Loucy (cell line): ENCODE measurements around the gene FMO3.

Experiments used
- EZH2phosphoT487 ChIP-seq: fragments of 200-600 bp; IDR thresholded peaks from 2 replicates; pipeline ENCODE4 v1.6.1; 2018; ENCODE audit warnings: antibody characterized with exemption, mild to moderate bottlenecking, moderate library complexity, borderline replicate concordance
- TF ChIP-seq, protein P1 (sequence below): fragments of 200-600 bp; sonication (generic); conservative IDR thresholded peaks from 2 replicates; pipeline ENCODE4 v1.5.1; 2014; ENCODE audit warnings: mild to moderate bottlenecking, antibody characterized with exemption, low read length

DNA sequence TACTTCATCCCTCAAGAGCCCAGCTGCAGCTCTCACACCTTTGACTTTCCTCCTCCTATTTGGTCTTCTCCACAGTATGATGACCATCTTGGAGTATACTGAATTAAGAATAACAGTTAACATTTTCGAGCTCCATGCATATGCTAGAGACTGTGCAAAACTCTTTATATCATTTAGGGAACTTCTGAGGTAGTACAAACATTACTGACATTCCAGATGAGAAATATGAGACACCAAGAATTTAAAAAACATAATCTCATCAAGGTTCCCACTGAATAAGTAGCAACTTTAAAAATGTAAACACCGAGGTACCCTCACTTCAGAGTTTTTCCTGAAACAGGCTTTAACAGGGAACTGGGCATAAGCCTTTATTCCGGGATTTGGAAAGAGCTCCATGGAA, 22.7 kb downstream of the FMO3 start:
- TF ChIP-seq, protein P1, sequence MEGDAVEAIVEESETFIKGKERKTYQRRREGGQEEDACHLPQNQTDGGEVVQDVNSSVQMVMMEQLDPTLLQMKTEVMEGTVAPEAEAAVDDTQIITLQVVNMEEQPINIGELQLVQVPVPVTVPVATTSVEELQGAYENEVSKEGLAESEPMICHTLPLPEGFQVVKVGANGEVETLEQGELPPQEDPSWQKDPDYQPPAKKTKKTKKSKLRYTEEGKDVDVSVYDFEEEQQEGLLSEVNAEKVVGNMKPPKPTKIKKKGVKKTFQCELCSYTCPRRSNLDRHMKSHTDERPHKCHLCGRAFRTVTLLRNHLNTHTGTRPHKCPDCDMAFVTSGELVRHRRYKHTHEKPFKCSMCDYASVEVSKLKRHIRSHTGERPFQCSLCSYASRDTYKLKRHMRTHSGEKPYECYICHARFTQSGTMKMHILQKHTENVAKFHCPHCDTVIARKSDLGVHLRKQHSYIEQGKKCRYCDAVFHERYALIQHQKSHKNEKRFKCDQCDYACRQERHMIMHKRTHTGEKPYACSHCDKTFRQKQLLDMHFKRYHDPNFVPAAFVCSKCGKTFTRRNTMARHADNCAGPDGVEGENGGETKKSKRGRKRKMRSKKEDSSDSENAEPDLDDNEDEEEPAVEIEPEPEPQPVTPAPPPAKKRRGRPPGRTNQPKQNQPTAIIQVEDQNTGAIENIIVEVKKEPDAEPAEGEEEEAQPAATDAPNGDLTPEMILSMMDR, result no peak
- no peak for TF ChIP-seq EZH2phosphoT487
